GM12865 (cell line): ENCODE results near the gene CXCR3.
"Not testable (repeated sequence)": the region's sequence is repeated elsewhere in the genome, so short reads cannot be mapped to it uniquely, and the experiment has no call there.

Experiments
- DNase-seq: peaks from one replicate; pipeline ENCODE4 v3.0.0; 2010; ENCODE audit warnings: low read depth
- H3K4me3 ChIP-seq: 2 replicates; pipeline ENCODE4 v1.5.1; 2011; ENCODE audit warnings: mild to moderate bottlenecking, low read depth, low read length, control low read depth
- TF ChIP-seq, protein P1 (sequence below): IDR thresholded peaks from 2 replicates; pipeline ENCODE4 v1.5.1; 2011; ENCODE audit warnings: low read length, control low read depth, low read depth, inconsistent platforms; ENCODE audit not compliant: insufficient read depth; ENCODE audit errors: missing control alignments

The CXCR3 gene

GRCh38 chrX:71650333-71650969 is 32.1 kb upstream of the CXCR3 start:
- no peak overlapping the region for H3K4me3 ChIP-seq
- peak; percentile 71 for DNase-seq
- TF ChIP-seq, protein P1, sequence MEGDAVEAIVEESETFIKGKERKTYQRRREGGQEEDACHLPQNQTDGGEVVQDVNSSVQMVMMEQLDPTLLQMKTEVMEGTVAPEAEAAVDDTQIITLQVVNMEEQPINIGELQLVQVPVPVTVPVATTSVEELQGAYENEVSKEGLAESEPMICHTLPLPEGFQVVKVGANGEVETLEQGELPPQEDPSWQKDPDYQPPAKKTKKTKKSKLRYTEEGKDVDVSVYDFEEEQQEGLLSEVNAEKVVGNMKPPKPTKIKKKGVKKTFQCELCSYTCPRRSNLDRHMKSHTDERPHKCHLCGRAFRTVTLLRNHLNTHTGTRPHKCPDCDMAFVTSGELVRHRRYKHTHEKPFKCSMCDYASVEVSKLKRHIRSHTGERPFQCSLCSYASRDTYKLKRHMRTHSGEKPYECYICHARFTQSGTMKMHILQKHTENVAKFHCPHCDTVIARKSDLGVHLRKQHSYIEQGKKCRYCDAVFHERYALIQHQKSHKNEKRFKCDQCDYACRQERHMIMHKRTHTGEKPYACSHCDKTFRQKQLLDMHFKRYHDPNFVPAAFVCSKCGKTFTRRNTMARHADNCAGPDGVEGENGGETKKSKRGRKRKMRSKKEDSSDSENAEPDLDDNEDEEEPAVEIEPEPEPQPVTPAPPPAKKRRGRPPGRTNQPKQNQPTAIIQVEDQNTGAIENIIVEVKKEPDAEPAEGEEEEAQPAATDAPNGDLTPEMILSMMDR, result peak; percentile 51

GRCh38 chrX:71644406-71644805 is 26.1 kb upstream of the CXCR3 start:
- not testable (repeated sequence) for DNase-seq, H3K4me3 ChIP-seq

- no peak for DNase-seq
- no peak overlapping the region for H3K4me3 ChIP-seq
- TF ChIP-seq, protein P1, result no peak
Observed at GRCh38 chrX:71640002-71640401, 21.7 kb upstream of the CXCR3 start.

DNA sequence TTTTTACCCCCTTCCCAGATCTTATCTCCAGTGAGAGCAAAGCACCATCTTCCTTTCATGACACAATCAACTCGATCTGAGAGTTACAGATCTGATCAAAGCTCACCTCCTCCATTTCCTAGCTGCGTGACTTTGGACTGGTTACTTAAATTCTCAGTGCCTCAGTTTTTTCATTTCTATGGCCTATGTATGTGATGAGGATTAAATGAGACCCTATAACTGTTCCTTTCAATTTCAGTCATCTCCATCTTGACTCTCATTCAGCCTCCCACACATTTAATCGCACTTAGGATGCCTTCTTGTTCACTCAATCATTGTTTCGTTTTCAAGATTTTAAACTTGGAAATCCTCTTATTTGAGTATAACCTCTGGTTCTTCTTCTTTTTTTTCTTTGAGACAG is 20.1 kb upstream of the CXCR3 start:
- no peak for DNase-seq
- TF ChIP-seq, protein P1, result no peak
- H3K4me3 ChIP-seq, result peak overlapping the region; percentile 39; the same call in 1 of the 2 replicates

GRCh38 chrX:71637848-71638247 is 19.5 kb upstream of the CXCR3 start:
- DNase-seq, result peak; percentile 58
- TF ChIP-seq, protein P1, result no peak
- peak overlapping the region; percentile 39 for H3K4me3 ChIP-seq

DNA sequence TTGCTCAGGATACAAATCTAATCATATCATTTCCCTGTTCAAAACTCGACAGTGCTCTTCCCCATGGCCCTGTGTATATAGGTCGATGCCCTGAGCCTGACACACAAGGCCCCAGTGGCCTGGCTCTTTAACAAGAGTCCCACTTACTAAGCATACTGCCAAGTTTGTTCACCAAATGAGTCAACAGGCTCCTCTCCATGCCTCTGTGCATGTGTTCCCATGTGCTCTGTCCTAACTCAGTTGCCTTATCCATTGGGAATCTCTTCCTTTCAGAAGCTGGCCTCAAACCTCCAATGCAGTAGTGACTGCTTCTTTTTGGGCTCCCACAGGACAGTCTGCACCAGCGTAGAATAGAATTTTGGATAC is 18.9 kb upstream of the CXCR3 start:
- TF ChIP-seq, protein P1, result no peak
- no peak for DNase-seq
- H3K4me3 ChIP-seq, result no peak overlapping the region

DNA sequence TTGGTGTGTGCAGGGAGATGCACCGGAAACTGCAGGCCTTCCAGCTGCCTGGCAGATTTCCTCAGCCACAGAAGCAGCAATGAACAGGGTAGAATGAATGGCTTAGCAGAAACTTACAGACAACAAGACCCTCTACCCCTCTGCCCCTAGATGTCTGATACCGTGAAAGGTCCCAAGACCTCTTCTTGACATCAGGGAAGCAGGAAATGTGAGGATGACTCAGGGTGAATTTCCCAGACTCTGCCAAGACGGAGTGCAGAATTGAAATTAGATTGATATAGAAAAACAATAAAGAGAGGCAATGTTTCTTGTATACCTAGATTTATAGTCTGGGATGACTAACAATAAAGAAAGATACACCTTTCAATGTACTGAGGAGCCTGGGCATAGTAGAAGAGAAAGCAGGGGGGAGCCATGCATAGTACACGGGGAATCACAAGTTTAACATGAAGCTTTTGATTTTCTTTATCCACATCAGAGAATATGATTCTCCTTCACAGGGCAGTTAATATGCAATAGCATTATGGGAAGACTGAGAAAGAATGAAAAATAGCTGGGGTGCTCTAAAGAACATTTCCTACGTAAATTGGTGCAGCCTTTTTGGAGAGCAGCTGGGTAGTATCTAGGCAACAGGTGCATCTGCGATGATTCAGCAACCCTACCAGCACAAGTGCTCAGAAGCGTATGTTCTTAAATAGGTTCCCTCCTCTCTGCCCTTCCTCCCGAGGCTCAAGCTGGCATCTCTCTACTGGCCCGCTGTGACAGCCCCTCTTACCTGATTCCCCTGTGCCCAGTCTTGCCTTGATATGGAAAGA is 18.3 kb upstream of the CXCR3 start:
- no peak for DNase-seq
- no peak overlapping the region for H3K4me3 ChIP-seq
- TF ChIP-seq, protein P1, result no peak
